Measurements from ENCODE around the gene PDIA4. TPM values are rescaled to one million over a fixed set of nuclear protein-coding genes. Genes with fewer than 3 reads are reported as not detected.
"Not testable (repeated sequence)": the region's sequence is repeated elsewhere in the genome, so short reads cannot be mapped to it uniquely, and the experiment has no call there.

The PDIA4 gene
- total RNA-seq, 1 donor = 200 TPM

- no peak for DNase-seq (ENCODE audit: low read depth)
- H3K4me3 ChIP-seq (ENCODE audit: low read depth, low read length) = no peak overlapping the region
- TF ChIP-seq CTCF (IDR thresholded peaks at IDR 0.05; ENCODE audit: insufficient read depth, low read length) = no peak
Observed at GRCh38 chr7:149053885-149054284, 25.6 kb upstream of the PDIA4 start.

GRCh38 chr7:149053384-149053783 lies 25.1 kb upstream of the PDIA4 start:
- no peak for DNase-seq (ENCODE audit: low read depth)
- no peak overlapping the region for H3K4me3 ChIP-seq (ENCODE audit: low read depth, low read length)
- no peak for TF ChIP-seq CTCF (IDR thresholded peaks at IDR 0.05; ENCODE audit: insufficient read depth, low read length)

GRCh38 chr7:149050941-149051340 lies 22.6 kb upstream of the PDIA4 start:
- TF ChIP-seq CTCF (IDR thresholded peaks at IDR 0.05; ENCODE audit: insufficient read depth, low read length) = no peak
- no peak for DNase-seq (ENCODE audit: low read depth)
- no peak overlapping the region for H3K4me3 ChIP-seq (ENCODE audit: low read depth, low read length)

- DNase-seq (ENCODE audit: low read depth) = no peak
- H3K4me3 ChIP-seq (ENCODE audit: low read depth, low read length) = no peak overlapping the region
- TF ChIP-seq CTCF (IDR thresholded peaks at IDR 0.05; ENCODE audit: insufficient read depth, low read length) = no peak
Observed at GRCh38 chr7:149048805-149049204, 20.5 kb upstream of the PDIA4 start.

GRCh38 chr7:149046416-149046815 lies 18.1 kb upstream of the PDIA4 start:
- no peak for TF ChIP-seq CTCF (IDR thresholded peaks at IDR 0.05; ENCODE audit: insufficient read depth, low read length)
- H3K4me3 ChIP-seq (ENCODE audit: low read depth, low read length) = no peak overlapping the region
- no peak for DNase-seq (ENCODE audit: low read depth)

- DNase-seq (ENCODE audit: low read depth) = no peak
- TF ChIP-seq CTCF (IDR thresholded peaks at IDR 0.05; ENCODE audit: insufficient read depth, low read length) = no peak
- H3K4me3 ChIP-seq (ENCODE audit: low read depth, low read length) = no peak overlapping the region
Observed at GRCh38 chr7:149043936-149044335, 15.6 kb upstream of the PDIA4 start.

- no peak for DNase-seq (ENCODE audit: low read depth)
- H3K4me3 ChIP-seq (ENCODE audit: low read depth, low read length) = no peak overlapping the region
- TF ChIP-seq CTCF (IDR thresholded peaks at IDR 0.05; ENCODE audit: insufficient read depth, low read length) = no peak
Observed at GRCh38 chr7:149041350-149041749, 13.0 kb upstream of the PDIA4 start.

- not testable (repeated sequence) for DNase-seq (ENCODE audit: low read depth); H3K4me3 ChIP-seq (ENCODE audit: low read depth, low read length)
Observed at GRCh38 chr7:149038641-149039040, 10.3 kb upstream of the PDIA4 start.
